Parathyroid adenoma (tissue), 2 donors: ENCODE data around the gene MBNL1.

Experiments
- H2AFZ ChIP-seq: fragments of 300-600 bp; sonication (generic); one replicate; pipeline ENCODE4 v1.7.0; 2017; ENCODE audit warnings: antibody characterized with exemption, mild to moderate bottlenecking
- H3K27ac ChIP-seq: fragments of 300-600 bp; sonication (generic); one replicate; pipeline ENCODE4 v1.7.0; 2017
- H3K27me3 ChIP-seq: fragments of 300-600 bp; sonication (generic); one replicate; pipeline ENCODE4 v1.7.0; 2017; ENCODE audit warnings: low read length; ENCODE audit not compliant: control insufficient read depth, insufficient read depth
- H3K36me3 ChIP-seq: fragments of 300-600 bp; sonication (generic); one replicate; pipeline ENCODE4 v1.7.0; 2017; ENCODE audit warnings: low read length; ENCODE audit not compliant: control insufficient read depth, insufficient read depth
- H3K4me1 ChIP-seq: fragments of 300-600 bp; sonication (generic); one replicate; pipeline ENCODE4 v1.7.0; 2017; ENCODE audit warnings: control low read depth
- H3K4me2 ChIP-seq: fragments of 300-600 bp; sonication (generic); one replicate; pipeline ENCODE4 v1.7.0; 2017; ENCODE audit warnings: low read length
- H3K4me3 ChIP-seq: fragments of 300-600 bp; sonication (generic); one replicate; pipeline ENCODE4 v1.7.0; 2017; ENCODE audit warnings: low read depth, low read length
- H3K79me2 ChIP-seq: fragments of 300-600 bp; sonication (generic); one replicate; pipeline ENCODE4 v1.7.0; 2017; ENCODE audit warnings: control low read depth
- H3K9ac ChIP-seq: fragments of 300-600 bp; sonication (generic); one replicate; pipeline ENCODE4 v1.7.0; 2017; ENCODE audit warnings: mild to moderate bottlenecking
- H3K9me3 ChIP-seq: fragments of 300-600 bp; sonication (generic); one replicate; pipeline ENCODE4 v1.7.0; 2017; ENCODE audit warnings: low read length; ENCODE audit not compliant: control insufficient read depth
- TF ChIP-seq, protein P1 (sequence below): fragments of 300-600 bp; sonication (generic); IDR thresholded peaks from one replicate; pipeline ENCODE4 v1.7.0; 2017; ENCODE audit warnings: antibody characterized with exemption, mild to moderate bottlenecking
- donor health status: primary hyperparathyroidism.

The MBNL1 gene

DNA sequence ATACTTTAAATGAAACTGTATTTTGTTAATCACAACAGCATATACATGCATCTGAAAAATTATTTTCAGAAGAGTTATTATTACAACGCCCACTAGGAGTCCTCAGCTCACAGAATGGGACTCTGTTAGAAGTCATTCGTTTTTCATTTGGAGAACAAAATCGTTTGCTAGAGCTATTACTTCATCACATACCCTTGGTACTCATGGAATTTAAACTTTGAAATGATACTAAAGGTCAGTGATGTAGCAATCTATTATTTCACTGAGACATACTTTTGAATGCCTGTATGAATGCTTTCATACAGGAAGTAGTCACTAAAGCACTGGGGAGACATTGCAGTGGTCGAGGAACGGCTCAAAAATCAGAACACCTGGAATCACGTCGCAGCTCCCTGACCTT lies 198.1 kb downstream of the MBNL1 start:
- no peak overlapping the region for H3K27ac ChIP-seq
- H2AFZ ChIP-seq, result no peak overlapping the region
- no peaks in the 10 kb centered on the region for H3K27me3 ChIP-seq
- H3K4me1 ChIP-seq, result no peaks in the 10 kb centered on the region
- no peak overlapping the region for H3K4me3 ChIP-seq
- H3K9me3 ChIP-seq, result no peaks in the 10 kb centered on the region
- H3K9ac ChIP-seq, result no peak overlapping the region
- no peaks in the 10 kb centered on the region for H3K36me3 ChIP-seq
- H3K79me2 ChIP-seq, result no peaks in the 10 kb centered on the region
- H3K4me2 ChIP-seq, result no peak overlapping the region
- TF ChIP-seq, protein P1, sequence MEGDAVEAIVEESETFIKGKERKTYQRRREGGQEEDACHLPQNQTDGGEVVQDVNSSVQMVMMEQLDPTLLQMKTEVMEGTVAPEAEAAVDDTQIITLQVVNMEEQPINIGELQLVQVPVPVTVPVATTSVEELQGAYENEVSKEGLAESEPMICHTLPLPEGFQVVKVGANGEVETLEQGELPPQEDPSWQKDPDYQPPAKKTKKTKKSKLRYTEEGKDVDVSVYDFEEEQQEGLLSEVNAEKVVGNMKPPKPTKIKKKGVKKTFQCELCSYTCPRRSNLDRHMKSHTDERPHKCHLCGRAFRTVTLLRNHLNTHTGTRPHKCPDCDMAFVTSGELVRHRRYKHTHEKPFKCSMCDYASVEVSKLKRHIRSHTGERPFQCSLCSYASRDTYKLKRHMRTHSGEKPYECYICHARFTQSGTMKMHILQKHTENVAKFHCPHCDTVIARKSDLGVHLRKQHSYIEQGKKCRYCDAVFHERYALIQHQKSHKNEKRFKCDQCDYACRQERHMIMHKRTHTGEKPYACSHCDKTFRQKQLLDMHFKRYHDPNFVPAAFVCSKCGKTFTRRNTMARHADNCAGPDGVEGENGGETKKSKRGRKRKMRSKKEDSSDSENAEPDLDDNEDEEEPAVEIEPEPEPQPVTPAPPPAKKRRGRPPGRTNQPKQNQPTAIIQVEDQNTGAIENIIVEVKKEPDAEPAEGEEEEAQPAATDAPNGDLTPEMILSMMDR, result peak; percentile 34

DNA sequence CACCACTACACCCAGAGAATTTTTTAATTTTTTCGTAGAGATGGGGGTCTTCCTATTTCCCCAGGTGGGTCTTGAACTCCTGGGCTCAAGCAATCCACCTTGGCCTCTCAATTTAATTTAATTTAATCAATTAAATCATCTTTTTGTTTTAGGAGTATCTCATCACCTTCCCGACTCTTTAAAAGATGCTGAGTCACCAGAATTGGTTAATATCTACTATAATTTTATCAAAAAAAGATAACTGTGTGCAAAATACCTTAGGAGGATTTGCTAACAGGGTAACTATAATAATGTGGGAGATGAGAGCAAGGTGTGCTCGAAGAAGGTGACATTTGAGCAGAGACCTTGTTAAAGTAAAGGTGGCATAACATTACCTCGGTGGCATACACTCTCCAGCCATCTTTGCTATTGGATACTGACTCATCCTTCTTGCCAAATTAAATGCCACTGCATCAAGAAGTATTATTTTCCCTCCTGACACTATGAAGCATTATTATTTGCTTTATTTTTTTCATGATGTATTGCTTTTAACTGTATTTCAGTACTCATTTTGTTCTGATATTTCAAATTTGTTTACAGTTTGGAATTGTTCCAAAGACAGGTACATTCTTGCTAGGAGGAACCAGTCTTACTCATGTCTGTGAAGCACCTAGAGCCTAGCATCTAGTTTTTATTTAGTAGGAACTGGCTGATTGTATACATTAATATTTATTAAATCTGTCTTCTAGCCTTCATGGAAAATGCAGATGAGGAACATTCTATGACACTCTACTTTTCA lies 200.7 kb downstream of the MBNL1 start:
- TF ChIP-seq, protein P1, result no peak
- no peaks in the 10 kb centered on the region for H3K79me2 ChIP-seq
- no peaks in the 10 kb centered on the region for H3K27me3 ChIP-seq
- H3K9me3 ChIP-seq, result no peaks in the 10 kb centered on the region
- H3K4me2 ChIP-seq, result no peak overlapping the region
- no peaks in the 10 kb centered on the region for H3K4me1 ChIP-seq
- no peak overlapping the region for H3K27ac ChIP-seq
- no peak overlapping the region for H2AFZ ChIP-seq
- no peak overlapping the region for H3K4me3 ChIP-seq
- no peaks in the 10 kb centered on the region for H3K36me3 ChIP-seq
- H3K9ac ChIP-seq, result no peak overlapping the region

DNA sequence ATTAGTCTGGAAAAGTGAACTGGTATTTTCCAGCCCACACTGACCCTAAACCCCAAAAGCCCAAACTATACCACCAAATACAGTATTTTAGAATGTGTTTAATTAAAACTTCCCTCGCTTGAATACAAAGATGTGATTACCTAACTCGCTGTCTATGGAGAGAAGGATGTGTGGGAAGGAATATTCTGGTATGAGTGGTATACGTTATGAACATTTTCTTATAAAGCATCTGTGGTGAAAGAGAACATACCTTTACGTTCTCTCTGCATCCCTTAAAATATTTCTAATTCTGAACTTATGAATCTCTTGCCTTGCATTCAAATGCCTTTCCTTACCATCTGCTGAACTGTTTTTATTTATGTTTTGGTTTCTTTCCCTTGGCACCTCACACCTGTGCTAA lies 201.4 kb downstream of the MBNL1 start:
- Histone ChIP-seq H3K9me3 (no peaks in the 10 kb centered on the region), H3K4me3 (no peak overlapping the region), H3K9ac (no peak overlapping the region), H3K4me2 (no peak overlapping the region), H3K4me1 (no peaks in the 10 kb centered on the region), H2AFZ (no peak overlapping the region), H3K27me3 (no peaks in the 10 kb centered on the region), H3K79me2 (no peaks in the 10 kb centered on the region), H3K27ac (no peak overlapping the region), H3K36me3 (no peaks in the 10 kb centered on the region)
- TF ChIP-seq, protein P1, result no peak

DNA sequence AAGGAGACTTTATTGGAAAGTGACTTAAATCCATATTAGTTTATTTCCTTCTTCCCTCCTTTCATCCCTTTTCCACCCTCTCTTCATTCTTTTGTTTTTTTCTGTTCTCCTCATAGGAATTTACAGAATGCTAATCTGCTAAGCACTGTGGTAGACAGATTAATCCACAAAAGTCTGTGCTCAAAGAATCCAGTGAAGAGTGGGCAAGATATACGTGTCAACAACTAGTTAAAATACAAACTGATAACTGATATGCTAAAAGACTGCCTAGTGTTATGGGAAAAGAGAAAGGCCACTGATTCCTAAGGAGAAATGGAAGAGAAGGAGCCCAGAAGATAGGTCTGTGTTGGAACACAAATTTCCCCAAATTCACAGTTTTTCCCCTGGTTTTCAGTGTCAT lies 202.2 kb downstream of the MBNL1 start:
- H3K36me3 ChIP-seq, result no peaks in the 10 kb centered on the region
- H3K9ac ChIP-seq, result no peak overlapping the region
- H3K4me2 ChIP-seq, result no peak overlapping the region
- H3K9me3 ChIP-seq, result no peaks in the 10 kb centered on the region
- no peak overlapping the region for H2AFZ ChIP-seq
- H3K79me2 ChIP-seq, result no peaks in the 10 kb centered on the region
- no peaks in the 10 kb centered on the region for H3K27me3 ChIP-seq
- no peak overlapping the region for H3K4me3 ChIP-seq
- TF ChIP-seq, protein P1, result no peak
- H3K27ac ChIP-seq, result no peak overlapping the region
- H3K4me1 ChIP-seq, result no peaks in the 10 kb centered on the region
